HepG2 (cell line): ENCODE results near the gene CLIC3. TPM values are rescaled to one million over a fixed set of nuclear protein-coding genes. Genes with fewer than 3 reads are reported as not detected.
A peak's percentile ranks its signal among the peaks of the same experiment; 100 is the strongest.

Source experiments
- BORCS8-MEF2B ChIP-seq: sonication (generic); formaldehyde crosslinking; IDR thresholded peaks from 2 replicates; pipeline ENCODE4 v1.8.0; 2022; ENCODE audit warnings: mild to moderate bottlenecking, missing genetic modification reagents
- BRD4 ChIP-seq: sonication (generic); formaldehyde crosslinking; IDR thresholded peaks from 2 replicates; pipeline ENCODE4 v1.4.0; 2020; ENCODE audit warnings: missing genetic modification reagents
- CCDC6 ChIP-seq: sonication (generic); formaldehyde crosslinking; IDR thresholded peaks from 2 replicates; pipeline ENCODE4 v1.8.1; 2022; ENCODE audit warnings: mild to moderate bottlenecking, missing genetic modification reagents, moderate library complexity
- DPF2 ChIP-seq: sonication (generic); formaldehyde crosslinking; IDR thresholded peaks from 2 replicates; pipeline ENCODE4 v1.4.0; 2020; ENCODE audit warnings: mild to moderate bottlenecking, low read depth, missing genetic modification reagents, borderline replicate concordance
- FOXA1 ChIP-seq, 2 experiments: fragments of 450-650 bp in 1 of 2; sonication (generic) in 1 of 2; formaldehyde crosslinking in 1 of 2; IDR thresholded peaks; 2 replicates each; pipeline versions ENCODE4 v1.4.0 to v1.6.1; 2016 to 2020; ENCODE audit warnings: missing genetic modification reagents in 1 of 2
- HMG20B ChIP-seq: conservative IDR thresholded peaks from 2 replicates; pipeline ENCODE4 v1.6.1; 2016; ENCODE audit warnings: missing genetic modification reagents, missing compliant biosample characterization
- HNF4A ChIP-seq: sonication (generic); formaldehyde crosslinking; IDR thresholded peaks from 2 replicates; pipeline ENCODE4 v1.4.0; 2020; ENCODE audit warnings: missing genetic modification reagents
- HOXA9 ChIP-seq: sonication (generic); formaldehyde crosslinking; IDR thresholded peaks from 2 replicates; pipeline ENCODE4 v1.8.1; 2022; ENCODE audit warnings: missing genetic modification reagents, mild to moderate bottlenecking, moderate library complexity, borderline replicate concordance
- JUN ChIP-seq: sonication (generic); formaldehyde crosslinking; IDR thresholded peaks from 2 replicates; pipeline ENCODE4 v1.4.0; 2020; ENCODE audit warnings: mild to moderate bottlenecking, missing genetic modification reagents
- MBD4 ChIP-seq: IDR thresholded peaks from 2 replicates; pipeline ENCODE4 v1.6.1; 2012; ENCODE audit warnings: low read length, inconsistent platforms, borderline replicate concordance
- MYC ChIP-seq: sonication (generic); formaldehyde crosslinking; IDR thresholded peaks from 2 replicates; pipeline ENCODE4 v1.9.0; 2021; ENCODE audit warnings: missing genetic modification reagents, borderline replicate concordance
- PITX1 ChIP-seq: sonication (generic); formaldehyde crosslinking; IDR thresholded peaks from 2 replicates; pipeline ENCODE4 v1.5.1; 2020; ENCODE audit warnings: mild to moderate bottlenecking, missing genetic modification reagents
- SMAD3 ChIP-seq: sonication (generic); formaldehyde crosslinking; IDR thresholded peaks from 2 replicates; pipeline ENCODE4 v1.4.0; 2020; ENCODE audit warnings: missing genetic modification reagents
- SMC3 ChIP-seq: IDR thresholded peaks from 2 replicates; pipeline ENCODE4 v1.6.1; 2011; ENCODE audit warnings: low read length, improper control_type of control experiment
- SRSF1 ChIP-seq: fragments of 200-400 bp; formaldehyde crosslinking; optimal IDR thresholded peaks from 2 replicates; pipeline ENCODE3; 2017; ENCODE audit warnings: mild to moderate bottlenecking, low read depth, low read length, moderate library complexity
- TFAP4 ChIP-seq: sonication (generic); IDR thresholded peaks from 2 replicates; pipeline ENCODE4 v1.6.1; 2016; ENCODE audit warnings: low read depth, borderline replicate concordance
- YEATS2 ChIP-seq: sonication (generic); formaldehyde crosslinking; IDR thresholded peaks from 2 replicates; pipeline ENCODE4 v1.4.0; 2020; ENCODE audit warnings: missing genetic modification reagents, borderline replicate concordance
- ZBTB20 ChIP-seq: sonication (generic); formaldehyde crosslinking; IDR thresholded peaks from 2 replicates; pipeline ENCODE4 v1.8.1; 2023; ENCODE audit warnings: missing genetic modification reagents, low read depth, mild to moderate bottlenecking, borderline replicate concordance
- ZBTB3 ChIP-seq: sonication (generic); formaldehyde crosslinking; IDR thresholded peaks from 2 replicates; pipeline ENCODE4 v1.4.0; 2020; ENCODE audit warnings: low read depth, mild to moderate bottlenecking, moderate library complexity, missing genetic modification reagents, borderline replicate concordance
- ZBTB43 ChIP-seq: sonication (generic); formaldehyde crosslinking; conservative IDR thresholded peaks from 2 replicates; pipeline ENCODE4 v1.4.0; 2020; ENCODE audit warnings: missing genetic modification reagents
- ZIK1 ChIP-seq: sonication (generic); formaldehyde crosslinking; IDR thresholded peaks from 2 replicates; pipeline ENCODE4 v1.5.0; 2020; ENCODE audit warnings: mild to moderate bottlenecking, low read depth, missing genetic modification reagents, borderline replicate concordance
- ZNF546 ChIP-seq: sonication (generic); formaldehyde crosslinking; conservative IDR thresholded peaks from 2 replicates; pipeline ENCODE4 v1.8.1; 2023; ENCODE audit warnings: mild to moderate bottlenecking, missing genetic modification reagents
- ZNF788 ChIP-seq: sonication (generic); formaldehyde crosslinking; IDR thresholded peaks from 2 replicates; pipeline ENCODE4 v1.5.0; 2020; ENCODE audit warnings: mild to moderate bottlenecking, missing genetic modification reagents, borderline replicate concordance
- polyA plus RNA-seq, 8 experiments: library from polyadenylated mRNA; depleted of rRNA in 3 of 8; stranded (reverse) in 7 of 8; unstranded in 1 of 8; fragments of >200 nt; fragmentation: Illumina TruSeq in 4 of 8; extraction: Trizol in 4 of 8; gene quantifications; 2 replicates each; pipeline versions ENCODE4 v1.2.1 to v1.2.3, GENCODE V29; 2011 to 2016; ENCODE audit warnings: low read depth in 4 of 8, missing spikeins in 1 of 8, mixed read lengths in 1 of 8; ENCODE audit not compliant: insufficient read depth in 1 of 8
- total RNA-seq, 5 experiments: library from RNA; depleted of rRNA; stranded (reverse); fragments of >200 nt; fragmentation: Illumina TruSeq; extraction: Trizol; gene quantifications; 2 replicates each; pipeline ENCODE4 v1.2.3, GENCODE V29; 2016; ENCODE audit warnings: low read depth in 1 of 5
- TF ChIP-seq, protein P1 (sequence below): sonication (generic); formaldehyde crosslinking; IDR thresholded peaks from 2 replicates; pipeline ENCODE4 v1.4.0; 2020; ENCODE audit warnings: mild to moderate bottlenecking, low read depth, missing genetic modification reagents
- TF ChIP-seq, protein P2 (sequence below): sonication (generic); formaldehyde crosslinking; IDR thresholded peaks from 2 replicates; pipeline ENCODE4 v1.4.0; 2020; ENCODE audit warnings: missing genetic modification reagents

Gene CLIC3
- total and polyA plus RNA-seq, 2 of the 13 experiments (the other 11 are each of a cell fraction or from before 2014, with no cell fraction given): 0.51 to 1.5 TPM

DNA sequence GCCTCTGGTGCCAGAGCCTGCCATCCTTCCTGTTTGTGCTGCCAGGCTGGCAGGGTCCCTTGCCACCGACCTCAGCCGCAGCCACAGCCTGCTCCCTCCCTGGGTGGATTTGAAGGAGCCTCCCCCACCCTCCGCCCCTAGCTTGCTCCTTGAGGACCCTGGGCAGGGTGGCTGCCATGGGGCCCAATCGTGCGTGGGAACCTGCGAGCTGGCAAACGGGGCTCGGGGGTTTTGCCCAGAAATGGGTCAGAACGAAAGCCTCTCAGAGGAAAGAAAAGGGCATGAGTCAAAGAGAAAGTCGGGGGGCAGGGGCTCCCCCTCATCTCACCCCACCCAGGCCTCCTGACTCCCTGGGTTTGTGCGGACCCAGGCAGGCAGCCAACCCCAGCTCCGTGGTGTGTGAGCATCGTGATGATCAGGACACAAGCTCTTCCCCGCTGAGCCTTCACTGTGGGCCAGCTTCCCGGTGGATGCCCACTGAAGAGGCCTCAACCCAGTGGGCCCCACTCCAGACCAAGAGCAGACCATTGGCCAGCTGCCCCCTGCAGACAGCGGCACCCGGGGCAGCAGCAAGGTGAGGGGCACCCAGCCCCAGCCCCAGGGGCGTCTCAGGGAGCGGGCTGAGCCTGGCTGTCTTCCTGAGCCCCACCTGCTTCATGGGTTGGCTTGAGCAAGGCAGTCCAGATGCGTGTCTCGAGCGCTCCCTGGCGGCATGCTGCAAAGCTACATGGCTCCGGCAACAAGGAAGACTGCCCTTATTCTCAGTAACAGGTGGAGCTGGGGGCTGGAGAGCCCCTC is 38.5 kb upstream of the CLIC3 start (continued):
- no peak for TF ChIP-seq CCDC6 (CRISPR knock-in tag)
- TF ChIP-seq ZBTB43 (CRISPR knock-in tag): no peak
- TF ChIP-seq FOXA1 (IDR thresholded peaks at IDR 0.05): no peak
- peak; percentile 17; the same call in 1 of the 2 replicates for TF ChIP-seq FOXA1 (CRISPR knock-in tag; IDR thresholded peaks at IDR 0.05)
- TF ChIP-seq HMG20B: no peak
- 0 out of 2 replicates have a peak, but pooled peaks have one; percentile 37 for TF ChIP-seq ZBTB20
- TF ChIP-seq, protein P1, sequence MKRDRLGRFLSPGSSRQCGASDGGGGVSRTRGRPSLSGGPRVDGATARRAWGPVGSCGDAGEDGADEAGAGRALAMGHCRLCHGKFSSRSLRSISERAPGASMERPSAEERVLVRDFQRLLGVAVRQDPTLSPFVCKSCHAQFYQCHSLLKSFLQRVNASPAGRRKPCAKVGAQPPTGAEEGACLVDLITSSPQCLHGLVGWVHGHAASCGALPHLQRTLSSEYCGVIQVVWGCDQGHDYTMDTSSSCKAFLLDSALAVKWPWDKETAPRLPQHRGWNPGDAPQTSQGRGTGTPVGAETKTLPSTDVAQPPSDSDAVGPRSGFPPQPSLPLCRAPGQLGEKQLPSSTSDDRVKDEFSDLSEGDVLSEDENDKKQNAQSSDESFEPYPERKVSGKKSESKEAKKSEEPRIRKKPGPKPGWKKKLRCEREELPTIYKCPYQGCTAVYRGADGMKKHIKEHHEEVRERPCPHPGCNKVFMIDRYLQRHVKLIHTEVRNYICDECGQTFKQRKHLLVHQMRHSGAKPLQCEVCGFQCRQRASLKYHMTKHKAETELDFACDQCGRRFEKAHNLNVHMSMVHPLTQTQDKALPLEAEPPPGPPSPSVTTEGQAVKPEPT: 0 out of 2 replicates have a peak, but pooled peaks have one; percentile 40
- TF ChIP-seq PITX1: no peak
- TF ChIP-seq MBD4: no peak
- no peak for TF ChIP-seq YEATS2 (CRISPR knock-in tag)
- TF ChIP-seq HOXA9: no peak
- no peak for TF ChIP-seq DPF2 (CRISPR knock-in tag)
- no peak for TF ChIP-seq ZBTB3 (CRISPR knock-in tag)
- TF ChIP-seq ZNF546: peak; percentile 68; the same call in 1 of the 2 replicates
- TF ChIP-seq JUN: no peak
- TF ChIP-seq SMC3: peak; percentile 68
- TF ChIP-seq, protein P2, sequence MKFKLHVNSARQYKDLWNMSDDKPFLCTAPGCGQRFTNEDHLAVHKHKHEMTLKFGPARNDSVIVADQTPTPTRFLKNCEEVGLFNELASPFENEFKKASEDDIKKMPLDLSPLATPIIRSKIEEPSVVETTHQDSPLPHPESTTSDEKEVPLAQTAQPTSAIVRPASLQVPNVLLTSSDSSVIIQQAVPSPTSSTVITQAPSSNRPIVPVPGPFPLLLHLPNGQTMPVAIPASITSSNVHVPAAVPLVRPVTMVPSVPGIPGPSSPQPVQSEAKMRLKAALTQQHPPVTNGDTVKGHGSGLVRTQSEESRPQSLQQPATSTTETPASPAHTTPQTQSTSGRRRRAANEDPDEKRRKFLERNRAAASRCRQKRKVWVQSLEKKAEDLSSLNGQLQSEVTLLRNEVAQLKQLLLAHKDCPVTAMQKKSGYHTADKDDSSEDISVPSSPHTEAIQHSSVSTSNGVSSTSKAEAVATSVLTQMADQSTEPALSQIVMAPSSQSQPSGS: peak; percentile 59; the same call in 1 of the 2 replicates
- no peak for TF ChIP-seq SMAD3 (CRISPR knock-in tag)
- TF ChIP-seq HNF4A (CRISPR knock-in tag): no peak
- TF ChIP-seq ZIK1 (CRISPR knock-in tag): no peak
- TF ChIP-seq MYC (CRISPR knock-in tag): peak; percentile 29; the same call in 1 of the 2 replicates
- TF ChIP-seq BRD4 (CRISPR knock-in tag): no peak
- TF ChIP-seq ZNF788: 0 out of 2 replicates have a peak, but pooled peaks have one; percentile 23
- no peak for TF ChIP-seq SRSF1
- TF ChIP-seq TFAP4: 0 out of 2 replicates have a peak, but pooled peaks have one; percentile 13
- TF ChIP-seq BORCS8-MEF2B (CRISPR knock-in tag): no peak
